ENCODE measurements around the gene LLGL1.

DNA sequence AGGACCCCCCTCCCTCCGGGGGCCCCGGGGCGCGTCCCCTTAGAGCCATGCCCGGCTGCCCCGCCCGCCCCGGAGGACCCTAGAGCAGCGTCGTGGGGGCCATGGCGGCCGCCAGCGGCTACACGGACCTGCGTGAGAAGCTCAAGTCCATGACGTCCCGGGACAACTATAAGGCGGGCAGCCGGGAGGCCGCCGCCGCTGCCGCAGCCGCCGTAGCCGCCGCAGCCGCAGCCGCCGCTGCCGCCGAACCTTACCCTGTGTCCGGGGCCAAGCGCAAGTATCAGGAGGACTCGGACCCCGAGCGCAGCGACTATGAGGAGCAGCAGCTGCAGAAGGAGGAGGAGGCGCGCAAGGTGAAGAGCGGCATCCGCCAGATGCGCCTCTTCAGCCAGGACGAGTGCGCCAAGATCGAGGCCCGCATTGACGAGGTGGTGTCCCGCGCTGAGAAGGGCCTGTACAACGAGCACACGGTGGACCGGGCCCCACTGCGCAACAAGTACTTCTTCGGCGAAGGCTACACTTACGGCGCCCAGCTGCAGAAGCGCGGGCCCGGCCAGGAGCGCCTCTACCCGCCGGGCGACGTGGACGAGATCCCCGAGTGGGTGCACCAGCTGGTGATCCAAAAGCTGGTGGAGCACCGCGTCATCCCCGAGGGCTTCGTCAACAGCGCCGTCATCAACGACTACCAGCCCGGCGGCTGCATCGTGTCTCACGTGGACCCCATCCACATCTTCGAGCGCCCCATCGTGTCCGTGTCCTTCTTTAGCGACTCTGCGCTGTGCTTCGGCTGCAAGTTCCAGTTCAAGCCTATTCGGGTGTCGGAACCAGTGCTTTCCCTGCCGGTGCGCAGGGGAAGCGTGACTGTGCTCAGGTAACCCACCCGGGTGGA is 41.0 kb upstream of the LLGL1 start:
- TF ChIP-seq POLR2A (IDR thresholded peaks at IDR 0.05; ENCODE audit: borderline replicate concordance, extremely low read depth, insufficient read depth, insufficient read length), result no peak
- no peak for TF ChIP-seq CTCF (IDR thresholded peaks at IDR 0.05 in 2 of 3, conservative IDR thresholded peaks at IDR 0.05 in 1 of 3; ENCODE audit: borderline replicate concordance in 1 of 3, insufficient read depth in 1 of 3, low read depth in 2 of 3, low read length in 2 of 3)
- no peak for TF ChIP-seq EZH2 (IDR thresholded peaks at IDR 0.05)
- no peak for TF ChIP-seq SIN3A (IDR thresholded peaks at IDR 0.05; ENCODE audit: low read depth)
- TF ChIP-seq SRF (IDR thresholded peaks at IDR 0.05; ENCODE audit: low read depth), result no peak
- TF ChIP-seq EZH2phosphoT487 (IDR thresholded peaks at IDR 0.05; ENCODE audit: borderline replicate concordance), result no peak
- TF ChIP-seq POLR2AphosphoS5 (IDR thresholded peaks at IDR 0.05; ENCODE audit: low read depth, low read length), result no peak
- no peak for TF ChIP-seq SP1 (IDR thresholded peaks at IDR 0.05; ENCODE audit: low read depth)
